HG03378 (cell line): ENCODE data around the gene ABHD12.

ENCODE experiments used
- ATAC-seq: cut with Tn5 transposase; IDR thresholded peaks from one replicate; pipeline ENCODE4 v1.9.1; 2021; ENCODE audit warnings: mild to moderate bottlenecking, moderate library complexity; ENCODE audit not compliant: unreplicated experiment

The ABHD12 gene

DNA sequence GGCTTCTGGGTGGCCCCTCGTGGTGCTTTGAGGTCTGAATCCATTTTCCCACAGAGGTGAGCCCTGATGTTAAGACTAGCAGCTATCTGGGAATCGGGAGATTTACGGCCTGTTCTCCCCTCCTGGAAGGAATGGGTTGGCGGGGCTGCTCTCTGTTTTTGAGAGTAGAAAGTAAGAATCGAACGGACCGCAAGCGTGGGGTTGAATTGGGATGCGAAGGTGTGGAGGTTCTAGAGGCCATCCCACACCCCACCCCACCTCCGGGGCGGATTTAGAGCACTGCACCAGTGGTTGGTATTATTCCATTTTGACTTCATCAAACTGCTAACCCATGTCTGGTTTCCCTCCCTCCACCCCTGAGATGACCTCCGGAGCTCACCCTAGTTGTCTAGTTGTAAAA, 131.3 kb downstream of the ABHD12 start:
- ATAC-seq: no peak

- no peak for ATAC-seq
Observed at GRCh38 chr20:25258828-25259227, 131.8 kb downstream of the ABHD12 start.

DNA sequence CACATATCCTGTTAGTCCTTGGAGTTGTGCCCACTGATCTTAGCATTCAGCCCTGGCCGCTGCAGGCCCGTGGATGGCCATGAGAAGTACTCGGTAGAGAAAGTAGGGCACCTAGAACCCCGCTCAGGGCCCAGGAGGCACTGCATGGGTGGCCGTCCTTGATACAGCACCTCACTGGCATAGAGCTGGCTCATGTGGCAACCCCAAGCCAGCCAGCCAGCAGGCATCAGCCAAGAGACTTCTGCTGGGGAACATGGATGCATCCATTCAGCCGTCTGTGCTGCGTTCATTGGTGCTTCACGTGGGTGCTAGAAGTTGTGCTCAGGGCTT, 132.2 kb downstream of the ABHD12 start:
- ATAC-seq: no peak

- no peak for ATAC-seq
Observed at GRCh38 chr20:25257756-25258475, 132.7 kb downstream of the ABHD12 start.

DNA sequence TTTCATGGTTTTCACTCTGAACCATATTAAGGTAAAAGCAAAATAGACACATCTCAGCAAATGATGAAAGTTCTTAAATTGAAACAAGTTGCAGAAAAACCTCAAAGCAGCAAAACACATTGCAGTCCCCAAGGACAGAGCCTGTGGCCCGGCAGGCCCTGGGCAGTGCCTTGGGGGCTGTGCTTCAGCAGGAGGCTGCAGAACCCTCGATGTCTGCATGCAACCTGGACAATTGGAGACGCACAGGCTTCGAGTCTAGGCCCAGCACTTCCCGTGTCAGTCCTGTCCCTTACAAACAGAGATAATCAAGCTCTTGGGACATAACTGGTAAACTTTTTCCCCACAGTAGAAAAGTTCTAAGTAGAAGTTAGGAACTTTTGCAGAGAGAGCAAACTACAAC, 133.5 kb downstream of the ABHD12 start:
- no peak for ATAC-seq

DNA sequence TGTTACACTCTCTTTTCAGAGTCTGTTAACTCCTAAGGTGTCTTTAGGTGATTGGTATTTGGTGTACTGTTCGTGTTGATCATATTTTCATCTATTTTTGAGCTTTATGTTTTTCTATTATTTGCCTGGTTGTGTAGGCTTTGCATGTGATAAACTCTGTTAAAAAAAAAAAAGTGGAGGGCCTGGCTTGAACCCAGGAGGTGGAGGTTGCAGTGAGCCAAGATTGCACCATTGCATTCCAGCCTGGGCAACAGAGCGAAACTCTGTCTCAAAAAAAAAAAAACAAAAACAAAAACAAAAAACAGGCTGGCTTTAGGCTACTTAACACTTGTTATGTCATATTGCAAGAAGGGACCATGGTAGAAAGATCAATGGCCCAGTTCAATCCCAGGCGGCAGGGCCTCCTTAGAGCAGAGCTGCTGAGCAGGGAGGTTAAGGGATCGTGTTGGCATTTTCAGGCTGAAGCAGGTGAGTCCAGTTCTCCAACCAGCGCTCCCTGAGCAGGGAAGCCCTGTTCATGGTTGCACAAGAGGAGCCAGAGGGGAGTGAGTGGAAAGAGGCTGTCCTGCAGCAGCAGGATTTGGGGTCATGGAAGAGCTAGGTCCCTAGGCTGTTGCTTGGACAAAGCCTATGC, 134.3 kb downstream of the ABHD12 start:
- no peak for ATAC-seq

DNA sequence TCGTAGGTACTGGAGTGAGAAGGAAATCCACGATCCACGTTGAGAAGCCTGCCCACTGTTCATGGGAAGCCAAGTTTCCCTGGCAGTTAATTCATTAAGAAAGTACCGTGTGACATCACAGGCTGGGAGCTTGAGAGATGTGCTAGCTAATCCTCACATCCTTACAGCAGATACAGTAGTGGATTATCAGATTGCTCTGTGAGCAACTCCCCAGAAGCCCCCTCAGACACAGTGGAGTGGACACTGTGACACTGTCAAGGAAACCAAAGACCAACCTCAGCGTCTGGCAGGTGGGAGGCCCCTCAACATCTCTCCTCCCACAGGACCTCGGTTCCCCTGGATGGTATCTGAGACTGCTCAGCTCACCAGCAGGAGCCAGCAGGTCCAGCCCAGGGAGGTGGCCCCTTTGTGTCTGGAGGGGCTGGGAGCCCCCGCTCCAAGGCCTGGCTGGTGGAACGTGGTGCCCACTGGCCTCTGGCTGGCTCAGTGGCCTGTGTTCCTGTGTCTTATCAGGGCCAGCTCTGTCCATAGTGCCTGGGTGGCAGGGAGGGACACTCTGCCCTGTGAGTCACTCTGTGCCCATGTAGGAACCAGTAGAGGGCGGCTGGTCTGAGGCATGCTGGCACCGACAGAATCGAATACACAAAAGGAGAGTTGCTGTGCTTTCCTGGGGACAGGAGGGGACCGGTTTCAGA, 135.5 kb downstream of the ABHD12 start:
- ATAC-seq: no peak

DNA sequence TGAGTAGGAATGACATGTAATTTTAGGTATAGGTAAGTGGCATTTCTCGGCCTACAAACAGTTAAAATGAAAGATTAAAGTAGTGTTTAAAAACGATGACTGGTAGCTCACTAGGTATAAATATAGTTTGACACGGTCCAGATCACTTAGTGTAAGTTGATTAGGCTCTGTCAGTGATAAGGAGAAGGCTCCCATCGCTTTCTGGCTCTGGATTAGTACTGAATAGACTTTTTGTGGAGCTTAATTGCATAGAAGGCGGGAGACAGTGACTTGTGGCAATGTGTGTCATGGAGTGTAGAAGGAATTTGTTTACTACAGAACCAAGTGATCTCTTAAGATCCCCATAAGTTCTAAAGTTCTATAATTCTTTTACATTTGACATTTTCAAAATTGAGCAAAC, 136.1 kb downstream of the ABHD12 start:
- no peak for ATAC-seq

- ATAC-seq: no peak
Observed at GRCh38 chr20:25253606-25254275, 136.9 kb downstream of the ABHD12 start.

DNA sequence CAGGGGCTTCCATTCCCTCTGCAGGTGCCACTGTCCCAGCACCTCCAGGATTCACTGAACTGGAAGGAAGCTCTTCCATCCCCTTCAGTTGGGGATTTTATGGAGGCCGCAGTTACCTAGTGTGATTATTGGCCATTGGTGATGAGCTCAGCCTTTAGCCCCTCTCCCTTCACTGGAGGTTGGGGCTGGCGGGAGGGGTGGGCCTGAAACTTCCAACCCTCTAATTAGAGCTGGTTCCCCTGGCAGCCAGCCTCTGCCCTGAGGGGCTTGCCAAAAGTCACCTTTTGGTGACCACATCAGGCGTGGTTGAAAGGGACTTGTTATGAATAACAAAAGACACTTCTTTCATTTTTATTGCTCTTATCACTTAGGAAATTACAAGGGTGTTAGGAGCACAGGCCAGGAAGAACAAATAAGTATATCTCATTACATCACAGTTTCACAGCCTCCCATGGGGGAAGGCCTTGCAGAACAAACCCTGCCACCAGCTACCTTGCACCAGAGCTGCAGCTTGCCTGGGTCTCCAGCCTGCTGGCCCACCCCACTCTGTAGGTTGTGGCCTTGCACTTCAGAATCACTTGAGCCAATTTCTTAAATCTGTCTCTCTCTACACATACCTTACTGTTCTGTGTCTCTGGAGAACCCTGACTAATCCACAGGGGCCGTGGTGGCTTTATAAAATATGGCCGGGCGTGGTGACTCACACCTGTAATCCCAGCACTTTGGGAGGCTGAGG, 137.8 kb downstream of the ABHD12 start:
- ATAC-seq: no peak

DNA sequence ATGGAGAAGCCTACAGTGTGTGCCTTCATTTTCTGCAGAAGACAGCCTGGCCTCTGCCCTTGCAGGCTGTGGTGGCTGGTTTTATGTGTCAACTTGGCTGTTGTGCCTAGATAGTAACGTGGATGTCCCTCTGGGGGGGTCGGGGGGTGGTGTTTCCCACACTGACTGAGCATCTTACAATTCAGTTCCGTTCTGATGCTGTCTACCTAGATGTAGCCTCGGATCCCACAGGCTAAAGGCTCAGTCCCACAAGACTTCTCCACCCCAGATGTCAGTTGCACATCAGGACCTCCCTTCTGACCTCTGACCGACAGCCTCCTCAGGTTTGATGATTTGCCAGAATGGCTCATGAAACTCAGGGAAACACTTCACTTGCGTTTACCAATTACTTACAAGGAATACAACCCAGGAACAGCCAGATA, 138.4 kb downstream of the ABHD12 start:
- ATAC-seq: no peak

GRCh38 chr20:25251558-25251957, 139.1 kb downstream of the ABHD12 start:
- no peak for ATAC-seq

- no peak for ATAC-seq
Observed at GRCh38 chr20:25251019-25251418, 139.6 kb downstream of the ABHD12 start.

DNA sequence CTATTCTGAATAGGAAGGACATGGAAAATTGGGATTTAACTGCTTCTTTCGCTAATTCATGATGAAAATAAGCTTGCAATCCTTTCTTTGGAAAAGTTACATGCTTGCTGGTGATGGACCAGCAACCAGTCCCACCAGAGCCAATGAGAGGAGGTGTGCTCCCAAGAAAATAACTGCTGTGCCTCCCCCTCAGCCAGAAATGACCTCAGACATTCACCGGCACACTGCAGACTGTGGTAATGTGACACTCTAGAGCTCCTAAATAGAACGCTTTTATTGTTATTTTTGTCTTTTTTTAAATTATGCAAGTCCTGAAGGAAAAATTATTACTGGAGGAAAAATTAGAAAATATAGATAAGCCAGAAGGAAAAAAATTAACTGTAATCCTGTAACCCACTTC, 140.1 kb downstream of the ABHD12 start:
- ATAC-seq: no peak
